ENCODE measurements around the gene CHADL. TPM values are rescaled to one million over a fixed set of nuclear protein-coding genes. Genes with fewer than 3 reads are reported as not detected.

Gene CHADL
- total and polyA plus RNA-seq, 2 of the 4 experiments (the other 2 are of a cell fraction) = 0.18 to 0.53 TPM

DNA sequence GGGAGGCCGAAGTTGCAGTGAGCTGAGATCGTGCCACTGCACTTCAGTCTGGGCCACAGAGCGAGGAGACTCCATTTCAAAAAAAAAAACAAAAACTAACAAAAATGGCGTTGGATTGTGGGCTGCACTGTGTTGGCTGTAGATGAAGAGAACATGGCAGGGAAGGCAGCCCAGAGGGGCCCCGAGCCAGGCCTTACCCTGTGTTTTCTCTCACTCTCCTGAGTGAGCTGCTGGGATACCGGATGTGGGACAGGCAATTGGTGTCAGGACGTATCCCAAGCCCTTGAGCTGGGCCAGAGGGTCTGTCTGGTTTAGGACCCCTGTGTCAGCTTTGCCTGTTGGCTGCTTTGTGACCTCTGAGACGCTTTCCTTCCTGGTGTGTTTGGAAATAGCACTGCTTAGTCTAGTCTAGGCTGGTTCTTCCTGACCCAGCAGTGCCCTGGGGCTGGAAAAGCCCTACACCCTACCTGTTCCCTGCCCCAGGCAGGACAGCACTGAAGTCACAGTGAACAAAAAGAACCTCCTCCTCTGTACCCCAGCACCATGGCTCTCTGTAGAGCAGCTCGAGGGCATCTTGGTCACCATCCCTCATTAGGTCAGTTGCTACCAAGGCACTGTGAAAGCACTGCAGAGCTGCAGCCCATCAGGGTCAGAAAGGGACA lies 17.8 kb downstream of the CHADL start:
- Histone ChIP-seq H3K9ac (ENCODE audit: low read depth, low read length) (no peak overlapping the region), H3K4me1 (ENCODE audit: control insufficient read depth, insufficient read depth, low read length) (peaks cover under 1% of the 10 kb centered on the region; the same call in 1 of the 2 replicates), H3K4me3 (ENCODE audit: insufficient read depth, low read depth, low read length) (no peak overlapping the region), H3K36me3 (ENCODE audit: control insufficient read depth, insufficient read depth, low read length) (peaks cover 55% of the 10 kb centered on the region), H4K8ac (ENCODE audit: low read depth in 2 of 2, low read length in 2 of 2) (no peak overlapping the region), H2BK5ac (ENCODE audit: low read depth, low read length, poor library complexity, severe bottlenecking) (no peak overlapping the region), H3K18ac (ENCODE audit: low read depth, low read length) (no peak overlapping the region), H3K4ac (ENCODE audit: low read depth, low read length) (no peak overlapping the region), H4K5ac (ENCODE audit: low read depth, low read length) (no peak overlapping the region), H2AK5ac (ENCODE audit: low read depth, low read length) (no peak overlapping the region), H3K56ac (ENCODE audit: extremely low read depth, insufficient read depth, low read length) (no peak overlapping the region), H2BK15ac (ENCODE audit: low read depth, low read length) (no peak overlapping the region), H3K4me2 (ENCODE audit: low read depth, low read length) (no peak overlapping the region), H3K79me1 (ENCODE audit: low read depth in 1 of 2, low read length in 2 of 2) (peaks cover 4 to 5% of the 10 kb centered on the region in 2 experiments; a peak in 2 of 4 replicates), H3K14ac (replicated peaks; ENCODE audit: low read depth, low read length) (no peak overlapping the region), H4K91ac (ENCODE audit: insufficient read depth, low read depth, low read length) (no peak overlapping the region), H3K23ac (ENCODE audit: low read depth, low read length) (no peak overlapping the region), H3K27ac (ENCODE audit: insufficient read depth, low read length) (no peak overlapping the region), H3K27me3 (ENCODE audit: control insufficient read depth, insufficient read depth, low read length) (no peaks in the 10 kb centered on the region), H3K9me1 (ENCODE audit: insufficient read depth, low read length) (peaks cover 15% of the 10 kb centered on the region), H2AFZ (replicated peaks; ENCODE audit: low read length, poor library complexity) (no peak overlapping the region), H3K9me3 (ENCODE audit: control insufficient read depth, insufficient read depth, low read length) (no peaks in the 10 kb centered on the region), H4K20me1 (ENCODE audit: insufficient read depth, low read length) (no peaks in the 10 kb centered on the region), H2BK120ac (ENCODE audit: low read depth, low read length) (no peak overlapping the region), H2AK9ac (replicated peaks; ENCODE audit: low read depth, low read length, poor library complexity) (peak overlapping the region; percentile 61), H2BK20ac (ENCODE audit: low read depth, low read length) (no peak overlapping the region)
- DNase-seq (no peak), ATAC-seq (ENCODE audit: low read depth) (no peak)
- ChIA-PET POLR2A (ENCODE audit: unreplicated experiment) (no interaction called here), CTCF (no interaction called here)
- dilution Hi-C loops (cut with HindIII; ENCODE audit: low sequenced_read_pairs, unreplicated experiment) = no loop called here
- intact Hi-C loops (cut with micrococcal nuclease) = no loop called here
- BruUV-seq (replicated peaks) = no TSS peak
- no peak for TF ChIP-seq CTCF (conservative IDR thresholded peaks at IDR 0.05; ENCODE audit: low read depth, low read length)
- no peak for TF ChIP-seq BHLHE40 (IDR thresholded peaks at IDR 0.05; ENCODE audit: low read depth, low read length)
- TF ChIP-seq CEBPB (IDR thresholded peaks at IDR 0.05; ENCODE audit: low read depth, low read length) = no peak
- no peak for TF ChIP-seq RCOR1 (IDR thresholded peaks at IDR 0.05; ENCODE audit: insufficient replicate concordance, low read length)
- no peak for TF ChIP-seq POLR2A (IDR thresholded peaks at IDR 0.05; ENCODE audit: low read depth, low read length)
- no peak for TF ChIP-seq MAZ (IDR thresholded peaks at IDR 0.05; ENCODE audit: borderline replicate concordance, low read depth, low read length)
- no peak for TF ChIP-seq MXI1 (IDR thresholded peaks at IDR 0.05; ENCODE audit: borderline replicate concordance, low read depth, low read length)
- TF ChIP-seq USF2 (IDR thresholded peaks at IDR 0.05; ENCODE audit: low read depth, low read length) = no peak
- WGBS, 2 experiments (ENCODE audit: extremely low coverage in 2 of 2, insufficient read length in 1 of 2) = 80% methylated on average over 1 of the region's 9 CpGs; no CpG with 5 or more reads in 1 of the 2 experiments
- in situ Hi-C loops (cut with MboI; ENCODE audit: low sequenced_read_pairs) = no loop called here

All from IMR-90 (cell line).